Measurements from ENCODE around the gene PSMB7.
A peak's percentile ranks its signal among the peaks of the same experiment; 100 is the strongest.

The PSMB7 gene

GRCh38 chr9:124415102-124415851 is at the start of gene PSMB7:
PSMB7 (minus strand) TSS chr9:124415442; CDS start chr9:124415425, 17 bp downstream.
- peaks cover 5% of the 10 kb centered on the region for H3K4me1 ChIP-seq (ENCODE audit: control insufficient read depth, insufficient read depth, low read length)
- peak within 1 kb of the TSS; percentile 70 for H3K4me3 ChIP-seq (ENCODE audit: low read length)
- H3K9me3 ChIP-seq (ENCODE audit: control insufficient read depth, low read length): no peaks in the 10 kb centered on the region
- H3K9ac ChIP-seq (ENCODE audit: low read length): peak within 1 kb of the TSS; percentile 84
- H3K36me3 ChIP-seq (ENCODE audit: control insufficient read depth, insufficient read depth, low read length): no peaks in the 10 kb centered on the region
- H3K27me3 ChIP-seq (ENCODE audit: control insufficient read depth, insufficient read depth, low read length): no peaks in the 10 kb centered on the region

- H3K36me3 ChIP-seq (ENCODE audit: control insufficient read depth, insufficient read depth, low read length): no peaks in the 10 kb centered on the region
- H3K4me3 ChIP-seq (ENCODE audit: low read length): no peak overlapping the region
- H3K9me3 ChIP-seq (ENCODE audit: control insufficient read depth, low read length): no peaks in the 10 kb centered on the region
- no peaks in the 10 kb centered on the region for H3K4me1 ChIP-seq (ENCODE audit: control insufficient read depth, insufficient read depth, low read length)
- H3K27me3 ChIP-seq (ENCODE audit: control insufficient read depth, insufficient read depth, low read length): no peaks in the 10 kb centered on the region
- H3K9ac ChIP-seq (ENCODE audit: low read length): no peak overlapping the region
Measured at GRCh38 chr9:124462739-124463138, 47.5 kb upstream of the PSMB7 start.

- H3K9me3 ChIP-seq (ENCODE audit: control insufficient read depth, low read length): no peaks in the 10 kb centered on the region
- H3K9ac ChIP-seq (ENCODE audit: low read length): no peak overlapping the region
- no peaks in the 10 kb centered on the region for H3K36me3 ChIP-seq (ENCODE audit: control insufficient read depth, insufficient read depth, low read length)
- no peak overlapping the region for H3K4me3 ChIP-seq (ENCODE audit: low read length)
- H3K4me1 ChIP-seq (ENCODE audit: control insufficient read depth, insufficient read depth, low read length): no peaks in the 10 kb centered on the region
- peaks cover 11% of the 10 kb centered on the region for H3K27me3 ChIP-seq (ENCODE audit: control insufficient read depth, insufficient read depth, low read length)
Measured at GRCh38 chr9:124458441-124458840, 43.2 kb upstream of the PSMB7 start.

- H3K36me3 ChIP-seq (ENCODE audit: control insufficient read depth, insufficient read depth, low read length): no peaks in the 10 kb centered on the region
- no peak overlapping the region for H3K4me3 ChIP-seq (ENCODE audit: low read length)
- no peaks in the 10 kb centered on the region for H3K4me1 ChIP-seq (ENCODE audit: control insufficient read depth, insufficient read depth, low read length)
- H3K27me3 ChIP-seq (ENCODE audit: control insufficient read depth, insufficient read depth, low read length): peaks cover 15% of the 10 kb centered on the region
- H3K9ac ChIP-seq (ENCODE audit: low read length): no peak overlapping the region
- H3K9me3 ChIP-seq (ENCODE audit: control insufficient read depth, low read length): no peaks in the 10 kb centered on the region
Measured at GRCh38 chr9:124457887-124458431, 42.7 kb upstream of the PSMB7 start.

- Histone ChIP-seq H3K9ac (ENCODE audit: low read length) (no peak overlapping the region), H3K4me3 (ENCODE audit: low read length) (no peak overlapping the region), H3K27me3 (ENCODE audit: control insufficient read depth, insufficient read depth, low read length) (peaks cover 22% of the 10 kb centered on the region), H3K36me3 (ENCODE audit: control insufficient read depth, insufficient read depth, low read length) (no peaks in the 10 kb centered on the region), H3K4me1 (ENCODE audit: control insufficient read depth, insufficient read depth, low read length) (no peaks in the 10 kb centered on the region), H3K9me3 (ENCODE audit: control insufficient read depth, low read length) (no peaks in the 10 kb centered on the region)
Measured at GRCh38 chr9:124457079-124457886, 42.0 kb upstream of the PSMB7 start.

- no peaks in the 10 kb centered on the region for H3K9me3 ChIP-seq (ENCODE audit: control insufficient read depth, low read length)
- H3K36me3 ChIP-seq (ENCODE audit: control insufficient read depth, insufficient read depth, low read length): no peaks in the 10 kb centered on the region
- H3K4me1 ChIP-seq (ENCODE audit: control insufficient read depth, insufficient read depth, low read length): no peaks in the 10 kb centered on the region
Measured at GRCh38 chr9:124456341-124457078, 41.3 kb upstream of the PSMB7 start.

GRCh38 chr9:124455820-124456219 is 40.6 kb upstream of the PSMB7 start:
- no peaks in the 10 kb centered on the region for H3K9me3 ChIP-seq (ENCODE audit: control insufficient read depth, low read length)
- peaks cover 35% of the 10 kb centered on the region for H3K27me3 ChIP-seq (ENCODE audit: control insufficient read depth, insufficient read depth, low read length)
- H3K9ac ChIP-seq (ENCODE audit: low read length): no peak overlapping the region
- H3K36me3 ChIP-seq (ENCODE audit: control insufficient read depth, insufficient read depth, low read length): no peaks in the 10 kb centered on the region
- H3K4me3 ChIP-seq (ENCODE audit: low read length): no peak overlapping the region
- H3K4me1 ChIP-seq (ENCODE audit: control insufficient read depth, insufficient read depth, low read length): no peaks in the 10 kb centered on the region

More at GRCh38 chr9:124456341-124457078, 41.3 kb upstream of the PSMB7 start:
- H3K27me3 ChIP-seq (ENCODE audit: control insufficient read depth, insufficient read depth, low read length): peaks cover 28% of the 10 kb centered on the region
- H3K9ac ChIP-seq (ENCODE audit: low read length): no peak overlapping the region
- no peak overlapping the region for H3K4me3 ChIP-seq (ENCODE audit: low read length)

- Histone ChIP-seq H3K27me3 (ENCODE audit: control insufficient read depth, insufficient read depth, low read length) (peaks cover 43% of the 10 kb centered on the region), H3K9ac (ENCODE audit: low read length) (no peak overlapping the region), H3K4me1 (ENCODE audit: control insufficient read depth, insufficient read depth, low read length) (no peaks in the 10 kb centered on the region), H3K9me3 (ENCODE audit: control insufficient read depth, low read length) (no peaks in the 10 kb centered on the region), H3K4me3 (ENCODE audit: low read length) (no peak overlapping the region), H3K36me3 (ENCODE audit: control insufficient read depth, insufficient read depth, low read length) (no peaks in the 10 kb centered on the region)
Measured at GRCh38 chr9:124454791-124455443, 39.7 kb upstream of the PSMB7 start.

GRCh38 chr9:124454296-124454695 is 39.1 kb upstream of the PSMB7 start:
- H3K36me3 ChIP-seq (ENCODE audit: control insufficient read depth, insufficient read depth, low read length): no peaks in the 10 kb centered on the region
- H3K4me3 ChIP-seq (ENCODE audit: low read length): no peak overlapping the region
- no peaks in the 10 kb centered on the region for H3K9me3 ChIP-seq (ENCODE audit: control insufficient read depth, low read length)
- no peak overlapping the region for H3K9ac ChIP-seq (ENCODE audit: low read length)
- no peaks in the 10 kb centered on the region for H3K4me1 ChIP-seq (ENCODE audit: control insufficient read depth, insufficient read depth, low read length)
- H3K27me3 ChIP-seq (ENCODE audit: control insufficient read depth, insufficient read depth, low read length): peaks cover 49% of the 10 kb centered on the region

GRCh38 chr9:124453586-124454191 is 38.4 kb upstream of the PSMB7 start:
- no peaks in the 10 kb centered on the region for H3K36me3 ChIP-seq (ENCODE audit: control insufficient read depth, insufficient read depth, low read length)
- no peak overlapping the region for H3K4me3 ChIP-seq (ENCODE audit: low read length)
- H3K9me3 ChIP-seq (ENCODE audit: control insufficient read depth, low read length): no peaks in the 10 kb centered on the region
- H3K27me3 ChIP-seq (ENCODE audit: control insufficient read depth, insufficient read depth, low read length): peaks cover 49% of the 10 kb centered on the region
- H3K4me1 ChIP-seq (ENCODE audit: control insufficient read depth, insufficient read depth, low read length): no peaks in the 10 kb centered on the region
- H3K9ac ChIP-seq (ENCODE audit: low read length): no peak overlapping the region
